Fibroblast of lung (primary cell): ENCODE data around the gene TDRD7. TPM values are rescaled to one million over a fixed set of nuclear protein-coding genes. Genes with fewer than 3 reads are reported as not detected.

ENCODE experiments used
- DNase-seq, 2 donors: peaks; one replicate each; pipeline versions ENCODE4 v3.0.0 to v3.0.0-alpha.2; 2010; ENCODE audit warnings: low read depth in 2 of 2
- H2AFZ ChIP-seq: 2 replicates; pipeline ENCODE4 v1.5.1; 2012; ENCODE audit warnings: low read length, control low read depth, inconsistent platforms
- H3K27ac ChIP-seq: 2 replicates; pipeline ENCODE4 v1.5.1; 2011; ENCODE audit warnings: low read length, control low read depth; ENCODE audit not compliant: insufficient read depth
- H3K27me3 ChIP-seq: 2 replicates; pipeline ENCODE4 v1.5.1; 2011; ENCODE audit warnings: mild to moderate bottlenecking, low read length; ENCODE audit not compliant: control insufficient read depth, insufficient read depth
- H3K36me3 ChIP-seq: 2 replicates; pipeline ENCODE4 v1.5.1; 2011; ENCODE audit warnings: low read length; ENCODE audit not compliant: control insufficient read depth, insufficient read depth
- H3K4me1 ChIP-seq: 2 replicates; pipeline ENCODE4 v1.5.1; 2011; ENCODE audit warnings: low read length; ENCODE audit not compliant: control insufficient read depth, insufficient read depth; ENCODE audit errors: extremely low read depth
- H3K4me2 ChIP-seq: 2 replicates; pipeline ENCODE4 v1.5.1; 2011; ENCODE audit warnings: low read length, control low read depth; ENCODE audit not compliant: insufficient read depth; ENCODE audit errors: extremely low read depth
- H3K4me3 ChIP-seq, 4 experiments: fragments of 200-600 bp in 1 of 4; sonication (generic) in 1 of 4; replicated peaks in 1 of 4; 2 replicates each; pipeline ENCODE4 v1.5.1; 2011 to 2016; ENCODE audit warnings: low read length in 4 of 4, low read depth in 3 of 4, mild to moderate bottlenecking in 3 of 4, control low read depth in 2 of 4, inconsistent platforms in 1 of 4, mixed read lengths in 1 of 4; ENCODE audit not compliant: insufficient read depth in 1 of 4; ENCODE audit errors: control extremely low read depth in 1 of 4
- H3K79me2 ChIP-seq: 2 replicates; pipeline ENCODE4 v1.5.1; 2012; ENCODE audit warnings: mild to moderate bottlenecking, low read length, inconsistent platforms; ENCODE audit not compliant: control insufficient read depth, insufficient read depth
- H3K9ac ChIP-seq: 2 replicates; pipeline ENCODE4 v1.5.1; 2011; ENCODE audit warnings: mild to moderate bottlenecking, low read length, control low read depth; ENCODE audit not compliant: insufficient read depth
- H3K9me3 ChIP-seq: 2 replicates; pipeline ENCODE4 v1.5.1; 2012; ENCODE audit warnings: low read depth, low read length; ENCODE audit not compliant: control insufficient read depth, insufficient read depth
- H4K20me1 ChIP-seq: 2 replicates; pipeline ENCODE4 v1.5.1; 2011; ENCODE audit warnings: low read length; ENCODE audit not compliant: control insufficient read depth, insufficient read depth; ENCODE audit errors: extremely low read depth
- EZH2 ChIP-seq: IDR thresholded peaks from 2 replicates; pipeline ENCODE4 v1.5.1; 2012; ENCODE audit warnings: low read length, control low read depth, mild to moderate bottlenecking; ENCODE audit errors: missing control alignments
- polyA plus RNA-seq, 2 donors: library from polyadenylated mRNA; depleted of rRNA in 1 of 2; stranded (reverse) in 1 of 2; unstranded in 1 of 2; fragments of >200 nt; gene quantifications; 2 replicates each; pipeline ENCODE4 v1.2.1, GENCODE V29; 2011 to 2012; ENCODE audit warnings: missing spikeins in 1 of 2
- total RNA-seq: library from RNA; depleted of rRNA; stranded (reverse); fragments of >200 nt; gene quantifications from 2 replicates; pipeline ENCODE4 v1.2.1, GENCODE V29; 2014
- TF ChIP-seq, protein P1 (sequence below), 2 donors: IDR thresholded peaks in 1 of 2; conservative IDR thresholded peaks in 1 of 2; 1 replicate in 1 of 2; 2 replicates in 1 of 2; pipeline ENCODE4 v1.5.1; 2011 to 2012; ENCODE audit warnings: low read length in 2 of 2, control low read depth in 1 of 2, inconsistent platforms in 1 of 2, low read depth in 1 of 2, mild to moderate bottlenecking in 1 of 2

The TDRD7 gene
- total and polyA plus RNA-seq, 2 donors (not counting 1 experiment from before 2014, with no cell fraction given) = 9.8 to 14.7 TPM

DNA sequence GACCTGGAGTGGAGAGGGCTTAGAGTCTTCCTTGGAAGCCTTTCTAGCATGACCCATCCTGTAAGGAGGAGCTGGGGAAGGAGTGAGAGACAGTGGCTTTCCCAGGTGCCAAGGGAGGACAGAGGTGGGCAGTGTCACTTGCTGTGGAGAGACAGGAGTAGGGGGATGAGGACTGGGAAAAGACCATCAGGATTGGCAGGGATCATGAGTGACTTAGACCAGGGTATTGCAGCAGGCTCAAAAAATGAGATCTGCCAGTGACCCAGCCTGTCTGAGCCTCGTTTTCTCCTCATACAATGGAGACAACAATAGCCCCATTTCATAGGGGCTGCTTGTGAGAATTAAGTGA lies 91.9 kb downstream of the TDRD7 start:
- H3K27ac ChIP-seq = no peak overlapping the region
- TF ChIP-seq EZH2 = no peak
- TF ChIP-seq, protein P1, sequence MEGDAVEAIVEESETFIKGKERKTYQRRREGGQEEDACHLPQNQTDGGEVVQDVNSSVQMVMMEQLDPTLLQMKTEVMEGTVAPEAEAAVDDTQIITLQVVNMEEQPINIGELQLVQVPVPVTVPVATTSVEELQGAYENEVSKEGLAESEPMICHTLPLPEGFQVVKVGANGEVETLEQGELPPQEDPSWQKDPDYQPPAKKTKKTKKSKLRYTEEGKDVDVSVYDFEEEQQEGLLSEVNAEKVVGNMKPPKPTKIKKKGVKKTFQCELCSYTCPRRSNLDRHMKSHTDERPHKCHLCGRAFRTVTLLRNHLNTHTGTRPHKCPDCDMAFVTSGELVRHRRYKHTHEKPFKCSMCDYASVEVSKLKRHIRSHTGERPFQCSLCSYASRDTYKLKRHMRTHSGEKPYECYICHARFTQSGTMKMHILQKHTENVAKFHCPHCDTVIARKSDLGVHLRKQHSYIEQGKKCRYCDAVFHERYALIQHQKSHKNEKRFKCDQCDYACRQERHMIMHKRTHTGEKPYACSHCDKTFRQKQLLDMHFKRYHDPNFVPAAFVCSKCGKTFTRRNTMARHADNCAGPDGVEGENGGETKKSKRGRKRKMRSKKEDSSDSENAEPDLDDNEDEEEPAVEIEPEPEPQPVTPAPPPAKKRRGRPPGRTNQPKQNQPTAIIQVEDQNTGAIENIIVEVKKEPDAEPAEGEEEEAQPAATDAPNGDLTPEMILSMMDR (conservative IDR thresholded peaks at IDR 0.05 in 1 of 2, IDR thresholded peaks at IDR 0.05 in 1 of 2; ENCODE audit: low read depth in 1 of 2, low read length in 2 of 2) = no peak
- no peaks in the 10 kb centered on the region for H3K36me3 ChIP-seq
- H3K27me3 ChIP-seq = peaks cover 30% of the 10 kb centered on the region
- no peak for DNase-seq
- no peaks in the 10 kb centered on the region for H4K20me1 ChIP-seq
- peak overlapping the region in 1 of 4 experiments; percentile 10 for H3K4me3 ChIP-seq
- H3K9ac ChIP-seq = no peak overlapping the region
- no peak overlapping the region for H2AFZ ChIP-seq
- H3K9me3 ChIP-seq = no peaks in the 10 kb centered on the region
- H3K4me2 ChIP-seq = no peak overlapping the region
- no peaks in the 10 kb centered on the region for H3K4me1 ChIP-seq
- no peaks in the 10 kb centered on the region for H3K79me2 ChIP-seq

DNA sequence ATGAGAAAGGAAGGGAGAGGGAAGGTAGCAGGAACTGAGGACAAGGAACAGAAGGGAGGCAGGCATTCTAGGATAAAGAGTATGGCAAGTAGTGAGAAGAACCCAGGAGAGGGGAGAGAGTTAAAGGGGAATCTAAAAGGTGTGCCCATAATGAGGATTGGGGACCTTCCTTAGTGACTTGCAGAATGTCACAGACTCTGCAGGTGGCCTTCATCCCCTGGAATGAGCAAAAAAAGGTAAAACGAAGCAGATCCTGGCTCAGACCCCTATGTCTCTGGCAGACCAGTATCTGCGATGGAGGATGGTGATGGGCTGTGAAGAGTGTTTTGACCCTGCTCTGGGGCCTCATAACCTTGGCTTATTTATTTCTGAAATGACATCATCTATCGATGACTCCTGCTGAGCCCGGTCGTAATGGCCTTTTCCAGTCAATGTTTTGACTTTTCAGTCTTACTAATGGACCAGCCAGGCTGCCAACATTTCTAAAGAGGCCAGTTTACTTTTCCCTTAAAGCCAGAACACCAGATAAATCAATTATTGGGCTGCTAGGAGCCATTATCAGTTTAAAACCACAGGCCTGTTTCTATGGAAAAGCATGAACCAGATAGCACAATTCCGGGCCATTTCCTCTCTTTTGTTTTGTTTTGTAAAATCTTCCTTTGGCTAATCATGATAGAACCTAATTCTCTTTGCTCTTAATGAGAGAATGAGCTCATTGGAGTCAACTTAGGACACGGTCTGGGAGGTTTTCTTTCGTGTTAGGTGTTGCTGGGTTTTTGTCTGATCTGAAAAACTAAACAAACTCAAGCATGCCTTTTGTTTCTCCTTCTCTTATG lies 92.7 kb downstream of the TDRD7 start:
- Histone ChIP-seq H3K36me3 (no peaks in the 10 kb centered on the region), H3K4me3 (no peak overlapping the region), H3K27ac (no peak overlapping the region), H3K4me1 (no peaks in the 10 kb centered on the region), H3K27me3 (peaks cover 30% of the 10 kb centered on the region), H3K4me2 (no peak overlapping the region), H3K79me2 (no peaks in the 10 kb centered on the region), H4K20me1 (no peaks in the 10 kb centered on the region), H3K9me3 (no peaks in the 10 kb centered on the region), H2AFZ (no peak overlapping the region), H3K9ac (no peak overlapping the region)
- peak; percentile 24 to 34 for DNase-seq
- TF ChIP-seq, protein P1 (conservative IDR thresholded peaks at IDR 0.05 in 1 of 2, IDR thresholded peaks at IDR 0.05 in 1 of 2; ENCODE audit: low read depth in 1 of 2, low read length in 2 of 2) = no peak
- peak; percentile 37 for TF ChIP-seq EZH2

DNA sequence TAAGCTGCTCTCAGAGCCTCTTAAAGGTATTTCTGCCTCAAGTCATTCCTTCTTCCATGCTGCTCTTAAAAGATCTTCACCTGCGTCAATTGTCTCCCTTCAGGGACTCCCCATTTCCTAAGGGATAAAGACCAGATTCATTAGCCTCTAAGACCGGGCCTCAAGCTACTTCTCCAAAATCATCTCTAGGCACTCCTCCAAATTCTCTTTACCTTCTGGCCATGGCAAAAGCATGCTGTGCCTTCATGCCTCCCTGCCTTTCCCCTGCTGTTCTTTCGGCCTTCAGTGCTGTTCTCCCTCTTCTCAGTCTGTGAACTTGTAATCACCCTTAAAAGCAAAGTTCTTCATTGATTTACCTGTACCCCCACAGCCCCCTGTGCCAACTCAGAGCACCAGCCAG lies 93.9 kb downstream of the TDRD7 start:
- Histone ChIP-seq H3K4me2 (no peak overlapping the region), H4K20me1 (no peaks in the 10 kb centered on the region), H3K9me3 (no peaks in the 10 kb centered on the region), H3K9ac (no peak overlapping the region), H3K79me2 (no peaks in the 10 kb centered on the region), H3K27ac (no peak overlapping the region), H3K4me1 (no peaks in the 10 kb centered on the region), H3K27me3 (peaks cover 24% of the 10 kb centered on the region), H3K36me3 (no peaks in the 10 kb centered on the region), H3K4me3 (no peak overlapping the region), H2AFZ (no peak overlapping the region)
- no peak for DNase-seq
- TF ChIP-seq, protein P1 (conservative IDR thresholded peaks at IDR 0.05 in 1 of 2, IDR thresholded peaks at IDR 0.05 in 1 of 2; ENCODE audit: low read depth in 1 of 2, low read length in 2 of 2) = no peak
- no peak for TF ChIP-seq EZH2
